ENCODE results near the gene NRCAM.

Gene NRCAM

DNA sequence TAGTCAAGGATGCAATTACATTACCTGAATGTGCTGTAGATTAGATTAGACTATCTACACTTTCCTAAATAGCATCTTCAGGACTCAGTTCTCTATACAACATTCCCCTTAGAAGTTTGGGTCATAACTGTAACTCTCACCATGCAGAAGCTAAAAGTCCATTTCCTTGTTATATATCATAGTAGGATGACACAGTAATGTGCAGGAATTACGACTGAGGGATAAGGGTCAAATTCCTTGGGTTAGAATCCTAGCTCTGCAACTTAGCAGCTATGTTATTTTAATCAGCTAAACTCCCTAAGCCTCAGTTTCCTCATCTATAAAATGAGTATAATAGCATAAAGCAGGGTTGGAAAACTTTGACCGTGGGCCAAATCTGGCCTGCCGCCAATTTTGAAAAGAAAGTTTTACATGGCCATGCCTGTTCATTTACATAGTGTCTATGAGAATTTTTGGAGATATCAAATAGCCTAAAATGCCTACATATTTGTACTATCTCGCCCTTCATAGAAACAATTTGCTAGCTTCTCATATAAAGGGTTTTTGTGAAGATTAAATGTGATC lies 14.8 kb downstream of the NRCAM start:
- TF ChIP-seq, protein P1, sequence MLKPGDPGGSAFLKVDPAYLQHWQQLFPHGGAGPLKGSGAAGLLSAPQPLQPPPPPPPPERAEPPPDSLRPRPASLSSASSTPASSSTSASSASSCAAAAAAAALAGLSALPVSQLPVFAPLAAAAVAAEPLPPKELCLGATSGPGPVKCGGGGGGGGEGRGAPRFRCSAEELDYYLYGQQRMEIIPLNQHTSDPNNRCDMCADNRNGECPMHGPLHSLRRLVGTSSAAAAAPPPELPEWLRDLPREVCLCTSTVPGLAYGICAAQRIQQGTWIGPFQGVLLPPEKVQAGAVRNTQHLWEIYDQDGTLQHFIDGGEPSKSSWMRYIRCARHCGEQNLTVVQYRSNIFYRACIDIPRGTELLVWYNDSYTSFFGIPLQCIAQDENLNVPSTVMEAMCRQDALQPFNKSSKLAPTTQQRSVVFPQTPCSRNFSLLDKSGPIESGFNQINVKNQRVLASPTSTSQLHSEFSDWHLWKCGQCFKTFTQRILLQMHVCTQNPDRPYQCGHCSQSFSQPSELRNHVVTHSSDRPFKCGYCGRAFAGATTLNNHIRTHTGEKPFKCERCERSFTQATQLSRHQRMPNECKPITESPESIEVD (tag by site-specific recombination; IDR thresholded peaks at IDR 0.05): peak; percentile 52
- TF ChIP-seq, protein P2, sequence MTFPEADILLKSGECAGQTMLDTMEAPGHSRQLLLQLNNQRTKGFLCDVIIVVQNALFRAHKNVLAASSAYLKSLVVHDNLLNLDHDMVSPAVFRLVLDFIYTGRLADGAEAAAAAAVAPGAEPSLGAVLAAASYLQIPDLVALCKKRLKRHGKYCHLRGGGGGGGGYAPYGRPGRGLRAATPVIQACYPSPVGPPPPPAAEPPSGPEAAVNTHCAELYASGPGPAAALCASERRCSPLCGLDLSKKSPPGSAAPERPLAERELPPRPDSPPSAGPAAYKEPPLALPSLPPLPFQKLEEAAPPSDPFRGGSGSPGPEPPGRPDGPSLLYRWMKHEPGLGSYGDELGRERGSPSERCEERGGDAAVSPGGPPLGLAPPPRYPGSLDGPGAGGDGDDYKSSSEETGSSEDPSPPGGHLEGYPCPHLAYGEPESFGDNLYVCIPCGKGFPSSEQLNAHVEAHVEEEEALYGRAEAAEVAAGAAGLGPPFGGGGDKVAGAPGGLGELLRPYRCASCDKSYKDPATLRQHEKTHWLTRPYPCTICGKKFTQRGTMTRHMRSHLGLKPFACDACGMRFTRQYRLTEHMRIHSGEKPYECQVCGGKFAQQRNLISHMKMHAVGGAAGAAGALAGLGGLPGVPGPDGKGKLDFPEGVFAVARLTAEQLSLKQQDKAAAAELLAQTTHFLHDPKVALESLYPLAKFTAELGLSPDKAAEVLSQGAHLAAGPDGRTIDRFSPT (tag by site-specific recombination; IDR thresholded peaks at IDR 0.05): no peak

GRCh38 chr7:108440613-108441012 lies 15.6 kb downstream of the NRCAM start:
- no peaks in the 10 kb centered on the region for H3K36me3 ChIP-seq (ENCODE audit: control insufficient read depth in 2 of 2, insufficient read depth in 1 of 2, low read length in 2 of 2)
- H3K9me3 ChIP-seq (ENCODE audit: control insufficient read depth, insufficient read depth, low read depth, low read length): no peaks in the 10 kb centered on the region
- no peak overlapping the region for H3K27ac ChIP-seq (ENCODE audit: extremely low read depth, low read depth, low read length)
- peaks cover 4% of the 10 kb centered on the region; the same call in 1 of the 2 replicates for H3K4me1 ChIP-seq (ENCODE audit: control insufficient read depth, insufficient read depth, low read length)
- CTCF ChIA-PET: interaction anchor here (0.8 kb wide), 1 partner anchor 20 kb away, joined by 3 read pairs; no protein-coding TSS in a partner anchor
- POLR2A ChIA-PET: no interaction called here
- no peak overlapping the region for H3K4me3 ChIP-seq (ENCODE audit: low read depth, low read length)
- no peak for TF ChIP-seq SALL2 (tag by site-specific recombination; IDR thresholded peaks at IDR 0.05; ENCODE audit: borderline replicate concordance)
- TF ChIP-seq ZNF423 (tag by site-specific recombination; IDR thresholded peaks at IDR 0.05): no peak
- no peak for TF ChIP-seq ZNF785 (tag by site-specific recombination; IDR thresholded peaks at IDR 0.05)
- no peak for TF ChIP-seq ZNF23 (tag by site-specific recombination; IDR thresholded peaks at IDR 0.05; ENCODE audit: borderline replicate concordance)
- TF ChIP-seq HOXC10 (CRISPR knock-in tag; IDR thresholded peaks at IDR 0.05): no peak
- no peak for TF ChIP-seq ZSCAN18 (tag by site-specific recombination; IDR thresholded peaks at IDR 0.05)
- no peak for TF ChIP-seq ZNF560 (tag by site-specific recombination; IDR thresholded peaks at IDR 0.05; ENCODE audit: borderline replicate concordance)
- TF ChIP-seq ZNF37A (tag by site-specific recombination; IDR thresholded peaks at IDR 0.05): no peak
- TF ChIP-seq ZNF768 (tag by site-specific recombination; IDR thresholded peaks at IDR 0.05): no peak
- TF ChIP-seq ZNF530 (tag by site-specific recombination; IDR thresholded peaks at IDR 0.05; ENCODE audit: low read depth): no peak
- TF ChIP-seq FEZF1 (tag by site-specific recombination; IDR thresholded peaks at IDR 0.05): no peak
- no peak for TF ChIP-seq SCRT1 (tag by site-specific recombination; IDR thresholded peaks at IDR 0.05; ENCODE audit: borderline replicate concordance)
- TF ChIP-seq, protein P3, sequence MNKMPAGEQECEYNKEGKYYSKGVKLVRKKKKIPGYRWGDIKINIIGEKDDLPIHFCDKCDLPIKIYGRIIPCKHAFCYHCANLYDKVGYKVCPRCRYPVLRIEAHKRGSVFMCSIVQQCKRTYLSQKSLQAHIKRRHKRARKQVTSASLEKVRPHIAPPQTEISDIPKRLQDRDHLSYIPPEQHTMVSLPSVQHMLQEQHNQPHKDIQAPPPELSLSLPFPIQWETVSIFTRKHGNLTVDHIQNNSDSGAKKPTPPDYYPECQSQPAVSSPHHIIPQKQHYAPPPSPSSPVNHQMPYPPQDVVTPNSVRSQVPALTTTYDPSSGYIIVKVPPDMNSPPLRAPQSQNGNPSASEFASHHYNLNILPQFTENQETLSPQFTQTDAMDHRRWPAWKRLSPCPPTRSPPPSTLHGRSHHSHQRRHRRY (tag by site-specific recombination; IDR thresholded peaks at IDR 0.05): no peak
- TF ChIP-seq ZNF202 (tag by site-specific recombination; IDR thresholded peaks at IDR 0.05; ENCODE audit: borderline replicate concordance): no peak
- TF ChIP-seq, protein P4, sequence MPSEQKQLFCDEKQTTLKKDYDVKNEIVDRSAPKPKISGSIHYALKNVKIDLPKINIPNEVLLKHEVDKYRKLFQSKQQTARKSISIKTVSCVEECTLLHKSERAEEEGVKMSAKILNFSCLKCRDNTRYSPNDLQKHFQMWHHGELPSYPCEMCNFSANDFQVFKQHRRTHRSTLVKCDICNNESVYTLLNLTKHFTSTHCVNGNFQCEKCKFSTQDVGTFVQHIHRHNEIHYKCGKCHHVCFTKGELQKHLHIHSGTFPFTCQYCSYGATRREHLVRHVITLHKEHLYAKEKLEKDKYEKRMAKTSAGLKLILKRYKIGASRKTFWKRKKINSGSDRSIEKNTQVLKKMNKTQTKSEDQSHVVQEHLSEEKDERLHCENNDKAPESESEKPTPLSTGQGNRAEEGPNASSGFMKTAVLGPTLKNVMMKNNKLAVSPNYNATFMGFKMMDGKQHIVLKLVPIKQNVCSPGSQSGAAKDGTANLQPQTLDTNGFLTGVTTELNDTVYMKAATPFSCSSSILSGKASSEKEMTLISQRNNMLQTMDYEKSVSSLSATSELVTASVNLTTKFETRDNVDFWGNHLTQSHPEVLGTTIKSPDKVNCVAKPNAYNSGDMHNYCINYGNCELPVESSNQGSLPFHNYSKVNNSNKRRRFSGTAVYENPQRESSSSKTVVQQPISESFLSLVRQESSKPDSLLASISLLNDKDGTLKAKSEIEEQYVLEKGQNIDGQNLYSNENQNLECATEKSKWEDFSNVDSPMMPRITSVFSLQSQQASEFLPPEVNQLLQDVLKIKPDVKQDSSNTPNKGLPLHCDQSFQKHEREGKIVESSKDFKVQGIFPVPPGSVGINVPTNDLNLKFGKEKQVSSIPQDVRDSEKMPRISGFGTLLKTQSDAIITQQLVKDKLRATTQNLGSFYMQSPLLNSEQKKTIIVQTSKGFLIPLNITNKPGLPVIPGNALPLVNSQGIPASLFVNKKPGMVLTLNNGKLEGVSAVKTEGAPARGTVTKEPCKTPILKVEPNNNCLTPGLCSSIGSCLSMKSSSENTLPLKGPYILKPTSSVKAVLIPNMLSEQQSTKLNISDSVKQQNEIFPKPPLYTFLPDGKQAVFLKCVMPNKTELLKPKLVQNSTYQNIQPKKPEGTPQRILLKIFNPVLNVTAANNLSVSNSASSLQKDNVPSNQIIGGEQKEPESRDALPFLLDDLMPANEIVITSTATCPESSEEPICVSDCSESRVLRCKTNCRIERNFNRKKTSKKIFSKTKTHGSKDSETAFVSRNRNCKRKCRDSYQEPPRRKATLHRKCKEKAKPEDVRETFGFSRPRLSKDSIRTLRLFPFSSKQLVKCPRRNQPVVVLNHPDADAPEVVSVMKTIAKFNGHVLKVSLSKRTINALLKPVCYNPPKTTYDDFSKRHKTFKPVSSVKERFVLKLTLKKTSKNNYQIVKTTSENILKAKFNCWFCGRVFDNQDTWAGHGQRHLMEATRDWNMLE (tag by site-specific recombination; conservative IDR thresholded peaks at IDR 0.05; ENCODE audit: low read depth): no peak
- TF ChIP-seq ZNF473 (tag by site-specific recombination; IDR thresholded peaks at IDR 0.05): no peak
- no peak for TF ChIP-seq ZNF449 (tag by site-specific recombination; IDR thresholded peaks at IDR 0.05)
- TF ChIP-seq ZNF214 (tag by site-specific recombination; IDR thresholded peaks at IDR 0.05; ENCODE audit: borderline replicate concordance): no peak

More for the DNA sequence above, 14.8 kb downstream of the NRCAM start:
- Histone ChIP-seq H3K4me1 (ENCODE audit: control insufficient read depth, insufficient read depth, low read length) (peaks cover 4% of the 10 kb centered on the region), H3K27ac (ENCODE audit: extremely low read depth, low read depth, low read length) (no peak overlapping the region), H3K4me3 (ENCODE audit: low read depth, low read length) (no peak overlapping the region), H3K36me3 (ENCODE audit: control insufficient read depth in 2 of 2, insufficient read depth in 1 of 2, low read length in 2 of 2) (no peaks in the 10 kb centered on the region), H3K9me3 (ENCODE audit: control insufficient read depth, insufficient read depth, low read depth, low read length) (no peaks in the 10 kb centered on the region)
- ChIA-PET CTCF (interaction anchor here (0.6 kb wide), 1 partner anchor 258 kb away, joined by 3 read pairs; no protein-coding TSS in a partner anchor), POLR2A (no interaction called here)
